Activated naive CD8-positive, alpha-beta T cell treated with anti-CD3 and anti-CD28 coated beads, Interleukin-2, amount 50 U/mL, for 16 hours (primary cell): Measurements from ENCODE around the gene POLQ.
"Not testable (repeated sequence)": the region's sequence is repeated elsewhere in the genome, so short reads cannot be mapped to it uniquely, and the experiment has no call there.

Source experiments
- DNase-seq: peaks from one replicate; pipeline ENCODE4 v3.0.0-alpha.2; 2020; ENCODE audit warnings: low read depth, low spot score

POLQ gene

GRCh38 chr3:121514496-121514895 lies 31.3 kb downstream of the POLQ start:
- DNase-seq: no peak

GRCh38 chr3:121508389-121508788 lies 37.4 kb downstream of the POLQ start:
- DNase-seq: no peak

- DNase-seq: no peak
Measured at GRCh38 chr3:121505256-121505655, 40.5 kb downstream of the POLQ start.

DNA sequence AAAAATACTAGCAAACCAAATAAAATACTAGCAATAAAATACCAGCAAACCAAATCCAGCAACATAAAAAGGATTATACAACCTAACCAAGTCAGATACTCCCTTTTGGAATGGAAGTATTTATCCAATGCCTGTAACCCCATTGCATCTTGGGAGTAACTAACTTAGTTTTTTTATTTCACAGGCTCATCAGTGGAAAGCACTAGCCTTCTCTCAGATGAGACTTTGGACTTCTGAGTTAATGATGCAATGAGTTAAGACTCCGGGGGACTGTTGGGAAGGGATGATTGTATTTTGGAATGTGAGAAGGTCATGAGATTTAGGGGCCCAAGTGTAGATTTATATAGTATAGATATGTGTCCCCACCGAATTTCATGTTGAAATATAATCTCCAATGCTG lies 41.2 kb downstream of the POLQ start:
- DNase-seq: no peak

GRCh38 chr3:121496786-121497185 lies 49.0 kb downstream of the POLQ start:
- DNase-seq: no peak

- no peak for DNase-seq
Measured at GRCh38 chr3:121493431-121493830, 52.4 kb downstream of the POLQ start.

DNA sequence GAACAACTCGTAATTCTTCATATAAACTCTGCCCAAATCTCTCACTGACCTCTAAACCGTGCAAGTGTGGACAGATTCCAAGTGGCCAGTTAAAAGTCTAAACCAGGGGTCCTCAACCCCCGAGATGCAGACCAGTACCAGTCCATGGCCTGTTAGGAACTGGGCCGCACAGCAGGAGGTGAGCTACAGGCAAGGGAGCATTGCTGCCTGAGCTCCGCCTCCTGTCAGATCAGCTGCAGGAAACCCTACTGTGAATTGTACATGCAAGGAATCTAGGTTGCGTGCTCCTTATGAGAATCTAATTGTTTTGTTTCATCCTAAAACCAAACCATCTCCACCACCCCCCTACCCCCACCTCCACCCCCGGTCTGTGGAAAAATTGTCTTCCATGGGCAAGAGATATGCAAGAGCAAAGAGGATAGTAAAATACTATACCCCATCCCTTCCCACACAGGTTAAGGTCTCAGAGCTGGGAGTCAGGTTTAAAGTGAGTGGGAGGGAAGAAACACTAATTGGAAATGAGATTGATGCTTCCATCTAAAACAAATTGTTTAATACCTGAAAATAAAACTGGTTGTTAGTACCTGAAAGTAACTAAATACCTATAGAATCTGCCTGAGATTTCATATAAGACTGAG lies 54.0 kb downstream of the POLQ start:
- no peak for DNase-seq

GRCh38 chr3:121490161-121490560 lies 55.6 kb downstream of the POLQ start:
- no peak for DNase-seq

GRCh38 chr3:121488628-121489027 lies 57.2 kb downstream of the POLQ start:
- no peak for DNase-seq

DNA sequence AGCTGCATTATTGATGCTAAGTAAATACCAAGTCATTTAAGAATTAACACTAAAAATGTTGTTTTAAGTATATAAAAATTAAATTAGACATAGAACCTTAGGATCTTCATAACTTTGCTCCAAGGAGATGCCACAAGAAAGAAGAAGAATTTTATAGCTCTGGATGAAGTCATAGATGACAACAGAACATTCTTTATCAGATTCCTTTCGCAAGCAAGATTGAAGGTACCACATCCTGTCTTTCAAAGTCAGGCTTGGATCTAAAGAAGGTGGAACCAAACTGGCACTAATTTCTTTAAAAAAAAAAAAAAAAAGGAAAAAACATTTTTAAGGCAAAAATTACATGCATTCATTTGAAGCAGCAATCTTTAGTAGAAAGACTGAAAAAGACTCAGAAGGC lies 62.5 kb downstream of the POLQ start:
- DNase-seq: no peak

DNA sequence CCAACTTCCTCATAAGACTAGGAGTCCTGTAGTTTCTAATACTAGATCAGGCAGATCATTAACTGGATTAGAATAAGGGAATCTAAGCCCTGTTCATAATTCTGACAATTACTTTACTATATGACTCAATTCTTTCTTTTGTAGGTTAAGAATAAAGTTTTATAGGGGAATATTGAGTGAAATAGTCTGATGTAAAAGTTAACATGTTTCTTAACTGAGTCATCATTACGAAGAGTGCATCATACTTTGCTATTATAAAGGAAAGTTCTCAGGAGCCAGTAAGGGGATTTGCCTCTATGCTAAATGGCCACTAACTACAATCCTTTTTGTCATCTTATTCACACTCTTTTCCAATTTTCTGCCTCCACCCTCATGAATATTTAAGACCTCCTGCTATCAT lies 63.1 kb downstream of the POLQ start:
- DNase-seq: no peak

DNA sequence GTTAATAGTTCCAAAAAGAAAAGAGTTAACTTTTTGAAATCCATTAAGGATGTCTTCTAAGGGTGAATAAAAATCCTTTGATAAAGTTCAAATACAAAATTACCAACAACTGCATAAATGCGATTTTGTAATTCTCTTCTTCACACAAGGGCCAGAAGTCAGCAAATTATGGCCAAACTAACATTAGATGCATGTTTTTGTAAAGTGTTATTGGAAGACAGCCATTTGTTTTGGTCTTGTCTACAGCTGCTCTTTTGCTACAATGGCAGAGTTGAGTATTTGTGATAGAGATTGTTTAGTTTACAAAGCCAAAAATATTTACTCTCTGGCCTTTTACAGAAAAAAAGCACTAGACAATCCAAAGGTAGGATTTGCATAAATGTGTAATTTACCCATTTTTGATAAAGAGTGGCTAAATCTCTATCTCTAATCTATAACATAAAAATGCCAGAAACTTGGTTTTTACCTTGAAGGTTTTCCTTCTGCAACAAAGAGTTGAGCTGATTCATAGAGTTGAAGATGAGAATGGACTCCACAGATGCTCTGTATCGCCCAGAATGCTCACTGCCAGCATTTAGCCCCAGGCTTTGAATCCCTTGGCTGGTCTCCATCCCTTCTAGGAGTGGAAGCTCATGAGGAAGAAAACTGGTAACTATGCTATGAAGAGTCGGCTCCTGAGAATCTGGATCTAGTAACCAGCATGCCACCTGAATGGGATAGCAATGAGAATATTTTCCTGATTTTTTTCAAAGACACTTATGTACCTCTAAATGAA lies 64.5 kb downstream of the POLQ start:
- no peak for DNase-seq

DNA sequence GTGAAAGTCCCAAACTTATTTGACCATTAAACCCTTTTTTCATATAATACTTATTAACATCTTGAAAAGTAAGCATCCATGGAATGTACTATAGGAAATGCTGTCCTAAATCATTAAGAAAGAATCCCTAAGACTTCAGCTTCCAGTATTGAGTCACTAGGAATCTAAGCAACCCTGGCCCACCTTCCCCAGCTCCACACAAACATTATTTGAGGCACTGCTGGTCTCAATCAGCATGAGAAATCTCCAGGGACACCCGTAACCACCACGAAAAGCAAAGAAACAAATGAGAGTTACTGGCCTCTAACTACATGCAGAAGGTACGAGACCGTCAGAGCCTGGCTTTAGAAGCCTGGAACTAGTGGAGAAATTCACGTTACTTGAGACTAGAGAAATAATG lies 68.2 kb downstream of the POLQ start:
- DNase-seq: no peak

DNA sequence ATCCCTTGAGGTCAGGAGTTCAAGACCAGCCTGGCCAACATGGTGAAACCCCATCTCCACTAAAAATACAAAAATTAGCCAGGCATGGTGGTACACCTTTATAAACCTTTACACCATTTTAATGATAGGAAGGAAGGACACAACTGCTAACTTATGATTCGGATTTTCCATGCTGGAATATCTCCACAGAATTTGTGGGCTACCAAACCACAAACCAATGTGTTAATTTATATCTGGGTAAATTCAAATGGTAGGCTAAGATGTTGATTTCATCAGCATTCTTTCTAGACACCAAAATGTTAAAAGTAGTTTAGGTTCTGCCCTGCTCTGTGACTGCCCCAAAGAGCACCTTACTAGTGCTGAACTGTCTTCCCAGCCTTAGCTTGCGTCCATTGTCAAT lies 72.8 kb downstream of the POLQ start:
- no peak for DNase-seq

- no peak for DNase-seq
Measured at GRCh38 chr3:121467085-121467484, 78.7 kb downstream of the POLQ start.

GRCh38 chr3:121463745-121464144 lies 82.0 kb downstream of the POLQ start:
- DNase-seq: no peak

GRCh38 chr3:121462565-121462964 lies 83.2 kb downstream of the POLQ start:
- DNase-seq: no peak

DNA sequence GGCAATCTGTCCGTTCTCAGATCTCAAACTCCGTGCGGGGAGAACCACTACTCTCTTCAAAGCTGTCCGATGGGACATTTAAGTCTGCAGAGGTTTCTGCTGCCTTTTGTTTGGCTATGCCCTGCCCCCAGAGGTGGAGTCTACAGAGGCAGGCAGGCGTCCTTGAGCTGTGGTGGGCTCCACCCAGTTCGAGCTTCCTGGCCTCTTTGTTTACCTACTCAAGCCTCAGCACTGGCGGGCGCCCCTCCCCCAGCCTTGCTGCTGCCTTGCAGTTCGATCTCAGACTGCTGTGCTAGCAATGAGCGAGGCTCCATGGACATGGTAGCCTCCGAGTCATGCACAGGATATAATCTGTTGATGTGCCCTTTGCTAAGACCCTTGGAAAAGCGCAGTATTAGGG lies 94.0 kb downstream of the POLQ start:
- not testable (repeated sequence) for DNase-seq

DNA sequence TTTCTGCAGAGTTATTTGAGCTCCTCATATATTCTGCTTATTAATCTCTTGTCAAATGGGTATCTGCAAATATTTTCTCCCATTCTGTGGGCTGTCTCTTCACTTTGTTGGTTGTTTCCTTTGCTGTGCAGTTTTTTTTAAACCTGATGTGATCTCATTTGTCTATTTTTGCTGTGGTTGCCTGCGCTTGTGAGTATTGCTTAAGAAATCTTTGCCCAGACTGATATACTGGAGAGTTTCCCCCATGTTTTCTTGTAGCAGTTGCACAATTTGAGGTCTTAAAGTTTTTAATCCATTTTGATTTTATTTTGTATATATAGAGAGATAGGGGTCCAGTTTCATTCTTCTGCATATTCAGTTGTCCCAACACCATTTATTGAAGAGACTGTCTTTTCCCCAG lies 102.3 kb downstream of the POLQ start:
- no peak for DNase-seq

GRCh38 chr3:121436641-121437040 lies 109.1 kb downstream of the POLQ start:
- DNase-seq: no peak

DNA sequence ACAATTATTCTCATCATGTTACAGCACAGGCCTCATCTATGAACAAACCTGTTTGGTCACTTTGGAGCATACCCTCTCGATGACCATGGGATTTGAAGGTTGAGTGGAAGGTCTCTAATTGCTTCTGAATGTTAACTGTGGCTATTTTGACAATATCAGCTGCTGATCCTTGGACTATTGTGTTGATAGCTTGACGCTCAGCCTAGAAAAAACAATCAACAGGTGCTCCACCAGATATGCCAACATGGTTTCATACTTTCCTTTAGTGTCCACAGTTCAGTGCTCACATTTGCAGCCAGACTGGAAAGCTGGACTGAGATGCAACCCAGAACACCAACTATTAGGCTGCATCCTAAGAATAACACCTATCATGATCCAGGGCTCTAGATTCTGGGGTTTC lies 109.7 kb downstream of the POLQ start:
- DNase-seq: no peak

- DNase-seq: peak; percentile 11
Measured at GRCh38 chr3:121431726-121432517, 113.9 kb downstream of the POLQ start.
